Measurements from ENCODE around the gene SORL1-AS1.

The SORL1-AS1 gene

DNA sequence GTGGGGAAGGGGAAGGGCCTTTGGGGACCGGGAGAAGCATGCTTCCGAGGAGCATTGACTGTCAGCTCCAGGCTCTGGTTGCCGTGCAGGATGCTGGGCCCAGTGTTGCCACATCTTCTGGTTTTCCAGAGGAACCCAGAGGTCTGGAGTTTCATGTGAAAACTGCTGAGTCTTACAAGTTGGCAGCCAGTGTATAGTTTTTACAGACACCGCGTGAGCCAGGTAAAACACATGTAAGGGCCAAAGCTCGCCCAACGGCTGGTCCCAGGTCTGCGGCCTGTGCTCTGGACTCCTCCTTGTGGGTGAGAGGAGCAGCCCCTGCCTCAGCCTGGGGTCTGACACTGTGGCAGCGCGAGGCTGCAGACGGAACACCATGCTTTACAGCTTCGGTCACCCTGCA, 18.4 kb upstream of the SORL1-AS1 start:
- DNase-seq (ENCODE audit: low read depth, low spot score) (no peak), FAIRE-seq (no peak)
- Histone ChIP-seq H3K4me3 (replicated peaks in 1 of 3; ENCODE audit: insufficient read depth in 1 of 3, low read depth in 1 of 3, low read length in 3 of 3) (no peak overlapping the region), H3K27me3 (ENCODE audit: control insufficient read depth in 2 of 2, insufficient read depth in 2 of 2, low read length in 2 of 2) (peaks cover 0 to 2% of the 10 kb centered on the region in 2 experiments), H3K4me2 (ENCODE audit: insufficient read depth, low read length) (no peak overlapping the region), H3K27ac (ENCODE audit: insufficient read depth, low read depth, low read length) (no peak overlapping the region), H3K9ac (replicated peaks; ENCODE audit: extremely low read depth, insufficient read depth, low read length) (no peak overlapping the region), H3K79me2 (ENCODE audit: control insufficient read depth, insufficient read depth, low read length) (no peaks in the 10 kb centered on the region), H3K4me1 (ENCODE audit: control insufficient read depth, extremely low read depth, insufficient read depth, low read length) (peaks cover 12% of the 10 kb centered on the region), H2AFZ (ENCODE audit: low read depth, low read length) (no peak overlapping the region), H3K9me3 (replicated peaks; ENCODE audit: control insufficient read depth, insufficient read depth, low read length) (no peaks in the 10 kb centered on the region), H3K36me3 (ENCODE audit: control insufficient read depth in 2 of 2, extremely low read depth in 1 of 2, insufficient read depth in 2 of 2, low read length in 2 of 2) (no peaks in the 10 kb centered on the region), H4K20me1 (replicated peaks; ENCODE audit: control insufficient read depth, extremely low read depth, insufficient read depth, low read length) (no peaks in the 10 kb centered on the region), H3K9me1 (replicated peaks; ENCODE audit: control insufficient read depth, extremely low read depth, insufficient read depth, low read length) (no peaks in the 10 kb centered on the region)
- no TSS peak for BruUV-seq (replicated peaks)
- intact Hi-C loops (cut with micrococcal nuclease) (no loop called here), dilution Hi-C loops (cut with MboI; ENCODE audit: extremely low pct_ligation_motif_present, low sequenced_read_pairs) (no loop called here)
- POLR2A ChIA-PET = no interaction called here
- CTCF ChIA-PET = no interaction called here
- TF ChIP-seq GATA2 (IDR thresholded peaks at IDR 0.05; ENCODE audit: insufficient read depth, insufficient read length, low read depth, low read length) (no peak), JUN (IDR thresholded peaks at IDR 0.05; ENCODE audit: borderline replicate concordance, insufficient read depth, insufficient read length, low read depth) (no peak), MYC (IDR thresholded peaks at IDR 0.05; ENCODE audit: low read depth, low read length) (no peak), POLR2AphosphoS5 (IDR thresholded peaks at IDR 0.05; ENCODE audit: insufficient read depth, low read depth, low read length) (no peak), POLR2A (IDR thresholded peaks at IDR 0.05; ENCODE audit: low read depth, low read length) (no peak), EZH2 (IDR thresholded peaks at IDR 0.05; ENCODE audit: borderline replicate concordance, low read depth, low read length, severe bottlenecking) (no peak), FOS (IDR thresholded peaks at IDR 0.05; ENCODE audit: borderline replicate concordance, insufficient read depth, low read length) (no peak)
- TF ChIP-seq, protein P1, sequence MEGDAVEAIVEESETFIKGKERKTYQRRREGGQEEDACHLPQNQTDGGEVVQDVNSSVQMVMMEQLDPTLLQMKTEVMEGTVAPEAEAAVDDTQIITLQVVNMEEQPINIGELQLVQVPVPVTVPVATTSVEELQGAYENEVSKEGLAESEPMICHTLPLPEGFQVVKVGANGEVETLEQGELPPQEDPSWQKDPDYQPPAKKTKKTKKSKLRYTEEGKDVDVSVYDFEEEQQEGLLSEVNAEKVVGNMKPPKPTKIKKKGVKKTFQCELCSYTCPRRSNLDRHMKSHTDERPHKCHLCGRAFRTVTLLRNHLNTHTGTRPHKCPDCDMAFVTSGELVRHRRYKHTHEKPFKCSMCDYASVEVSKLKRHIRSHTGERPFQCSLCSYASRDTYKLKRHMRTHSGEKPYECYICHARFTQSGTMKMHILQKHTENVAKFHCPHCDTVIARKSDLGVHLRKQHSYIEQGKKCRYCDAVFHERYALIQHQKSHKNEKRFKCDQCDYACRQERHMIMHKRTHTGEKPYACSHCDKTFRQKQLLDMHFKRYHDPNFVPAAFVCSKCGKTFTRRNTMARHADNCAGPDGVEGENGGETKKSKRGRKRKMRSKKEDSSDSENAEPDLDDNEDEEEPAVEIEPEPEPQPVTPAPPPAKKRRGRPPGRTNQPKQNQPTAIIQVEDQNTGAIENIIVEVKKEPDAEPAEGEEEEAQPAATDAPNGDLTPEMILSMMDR (IDR thresholded peaks at IDR 0.05; ENCODE audit: extremely low read depth in 1 of 2, insufficient read depth in 1 of 2, low read depth in 1 of 2, low read length in 2 of 2) = no peak
- TF ChIP-seq, protein P2, sequence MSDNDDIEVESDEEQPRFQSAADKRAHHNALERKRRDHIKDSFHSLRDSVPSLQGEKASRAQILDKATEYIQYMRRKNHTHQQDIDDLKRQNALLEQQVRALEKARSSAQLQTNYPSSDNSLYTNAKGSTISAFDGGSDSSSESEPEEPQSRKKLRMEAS (IDR thresholded peaks at IDR 0.05; ENCODE audit: insufficient read depth, insufficient read length) = no peak
